IMR-90 (cell line): ENCODE measurements around the gene ARHGAP15. TPM values are rescaled to one million over a fixed set of nuclear protein-coding genes. Genes with fewer than 3 reads are reported as not detected.

Source experiments
- ATAC-seq: fragments of 200-7000 bp; cut with Tn5 transposase; 2 replicates; pipeline ENCODE4 v1.9.1; 2020; ENCODE audit warnings: low read depth, mild to moderate bottlenecking, moderate library complexity
- BruUV-seq: library from RNA; stranded (reverse); fragments of 400-500 nt; replicated peaks from 2 replicates; lab custom pipeline; 2021; lab: Mats Ljungman, UMichigan
- CTCF ChIA-PET: fragments of 300-600 bp; formaldehyde crosslinking; extraction: SDS; loops from one replicate; lab custom pipeline; 2021; ENCODE audit warnings: antibody characterized with exemption; lab: Yijun Ruan, JAX
- POLR2A ChIA-PET: fragments of 300-600 bp; sonication (Branson Sonifier 250); formaldehyde crosslinking; loops from one replicate; lab custom pipeline; 2022; ENCODE audit warnings: antibody characterized with exemption; ENCODE audit not compliant: unreplicated experiment; lab: Charles Lee
- DNase-seq: peaks from one replicate; pipeline ENCODE4 v3.0.0; 2013
- H2AFZ ChIP-seq: replicated peaks from 2 replicates; pipeline ENCODE3; 2013; ENCODE audit warnings: low read length, mild to moderate bottlenecking; ENCODE audit not compliant: poor library complexity
- H2AK5ac ChIP-seq: 2 replicates; pipeline ENCODE4 v1.6.1; 2013; ENCODE audit warnings: low read depth, low read length, inconsistent platforms
- H2AK9ac ChIP-seq: replicated peaks from 2 replicates; pipeline ENCODE3; 2013; ENCODE audit warnings: mild to moderate bottlenecking, low read depth, low read length, moderate library complexity; ENCODE audit not compliant: poor library complexity
- H2BK120ac ChIP-seq: 2 replicates; pipeline ENCODE4 v1.6.1; 2013; ENCODE audit warnings: low read depth, low read length, inconsistent platforms
- H2BK15ac ChIP-seq: 3 replicates; pipeline ENCODE4 v1.6.1; 2013; ENCODE audit warnings: low read depth, low read length, inconsistent platforms
- H2BK20ac ChIP-seq: 2 replicates; pipeline ENCODE4 v1.6.1; 2013; ENCODE audit warnings: low read depth, mild to moderate bottlenecking, inconsistent platforms, low read length, moderate library complexity
- H2BK5ac ChIP-seq: 2 replicates; pipeline ENCODE4 v1.6.1; 2013; ENCODE audit warnings: mild to moderate bottlenecking, low read depth, low read length, inconsistent platforms; ENCODE audit not compliant: poor library complexity, severe bottlenecking
- H3K14ac ChIP-seq: replicated peaks from 2 replicates; pipeline ENCODE4 v1.6.1; 2013; ENCODE audit warnings: low read depth, low read length, inconsistent platforms
- H3K18ac ChIP-seq: 2 replicates; pipeline ENCODE4 v1.6.1; 2013; ENCODE audit warnings: low read depth, low read length, control low read depth
- H3K23ac ChIP-seq: 2 replicates; pipeline ENCODE4 v1.6.1; 2013; ENCODE audit warnings: low read depth, low read length, inconsistent platforms
- H3K27ac ChIP-seq: 2 replicates; pipeline ENCODE4 v1.5.1; 2013; ENCODE audit warnings: mild to moderate bottlenecking, control low read depth, low read length; ENCODE audit not compliant: insufficient read depth
- H3K27me3 ChIP-seq: 2 replicates; pipeline ENCODE4 v1.6.1; 2013; ENCODE audit warnings: low read length; ENCODE audit not compliant: control insufficient read depth, insufficient read depth
- H3K36me3 ChIP-seq: 2 replicates; pipeline ENCODE4 v1.6.1; 2013; ENCODE audit warnings: low read length, mixed read lengths; ENCODE audit not compliant: control insufficient read depth, insufficient read depth
- H3K4ac ChIP-seq: 2 replicates; pipeline ENCODE4 v1.6.1; 2013; ENCODE audit warnings: low read depth, low read length, inconsistent platforms
- H3K4me1 ChIP-seq: 2 replicates; pipeline ENCODE4 v1.6.1; 2013; ENCODE audit warnings: low read length, mixed read lengths; ENCODE audit not compliant: control insufficient read depth, insufficient read depth
- H3K4me2 ChIP-seq: 2 replicates; pipeline ENCODE4 v1.6.1; 2013; ENCODE audit warnings: low read depth, mild to moderate bottlenecking, control low read depth, low read length, moderate library complexity
- H3K4me3 ChIP-seq: 2 replicates; pipeline ENCODE4 v1.5.1; 2013; ENCODE audit warnings: low read depth, mild to moderate bottlenecking, control low read depth, low read length, moderate library complexity; ENCODE audit not compliant: insufficient read depth
- H3K56ac ChIP-seq: 2 replicates; pipeline ENCODE4 v1.6.1; 2013; ENCODE audit warnings: low read length, inconsistent platforms; ENCODE audit not compliant: insufficient read depth; ENCODE audit errors: extremely low read depth
- H3K79me1 ChIP-seq, 2 experiments: 2 replicates each; pipeline ENCODE4 v1.6.1; 2013; ENCODE audit warnings: low read length in 2 of 2, inconsistent platforms in 1 of 2, low read depth in 1 of 2
- H3K9ac ChIP-seq: 2 replicates; pipeline ENCODE4 v1.6.1; 2013; ENCODE audit warnings: low read depth, low read length, control low read depth
- H3K9me1 ChIP-seq: 2 replicates; pipeline ENCODE4 v1.6.1; 2013; ENCODE audit warnings: low read length, inconsistent platforms; ENCODE audit not compliant: insufficient read depth
- H3K9me3 ChIP-seq: 2 replicates; pipeline ENCODE4 v1.6.1; 2013; ENCODE audit warnings: low read length; ENCODE audit not compliant: control insufficient read depth, insufficient read depth
- H4K20me1 ChIP-seq: 2 replicates; pipeline ENCODE4 v1.6.1; 2013; ENCODE audit warnings: low read length, inconsistent platforms; ENCODE audit not compliant: insufficient read depth
- H4K5ac ChIP-seq: 2 replicates; pipeline ENCODE4 v1.6.1; 2013; ENCODE audit warnings: mild to moderate bottlenecking, low read depth, low read length, control low read depth
- H4K8ac ChIP-seq, 2 experiments: 2 replicates each; pipeline ENCODE4 v1.6.1; 2013; ENCODE audit warnings: low read depth in 2 of 2, low read length in 2 of 2, control low read depth in 1 of 2, inconsistent platforms in 1 of 2
- H4K91ac ChIP-seq: 2 replicates; pipeline ENCODE4 v1.6.1; 2013; ENCODE audit warnings: low read depth, low read length, inconsistent platforms; ENCODE audit not compliant: insufficient read depth
- BHLHE40 ChIP-seq: fragments of 150-350 bp; IDR thresholded peaks from 2 replicates; pipeline ENCODE4 v1.6.1; 2016; ENCODE audit warnings: mild to moderate bottlenecking, low read depth, low read length
- CEBPB ChIP-seq: IDR thresholded peaks from 2 replicates; pipeline ENCODE4 v1.6.1; 2012; ENCODE audit warnings: low read depth, low read length, improper control_type of control experiment
- CHD1 ChIP-seq: IDR thresholded peaks from 2 replicates; pipeline ENCODE4 v1.6.1; 2012; ENCODE audit warnings: low read depth, low read length, improper control_type of control experiment
- FOS ChIP-seq: fragments of 150-350 bp; IDR thresholded peaks from 2 replicates; pipeline ENCODE4 v1.6.1; 2016; ENCODE audit warnings: low read depth, low read length
- MAFK ChIP-seq: IDR thresholded peaks from 2 replicates; pipeline ENCODE4 v1.6.1; 2012; ENCODE audit warnings: low read depth, low read length, improper control_type of control experiment
- MAZ ChIP-seq: IDR thresholded peaks from 2 replicates; pipeline ENCODE4 v1.6.1; 2012; ENCODE audit warnings: low read depth, mild to moderate bottlenecking, low read length, improper control_type of control experiment, moderate library complexity, borderline replicate concordance
- MXI1 ChIP-seq: IDR thresholded peaks from 2 replicates; pipeline ENCODE4 v1.6.1; 2012; ENCODE audit warnings: low read depth, mild to moderate bottlenecking, low read length, moderate library complexity, borderline replicate concordance
- NFE2L2 ChIP-seq: fragments of 150-350 bp; IDR thresholded peaks from 2 replicates; pipeline ENCODE4 v1.6.1; 2016; ENCODE audit warnings: low read depth, mild to moderate bottlenecking, low read length
- POLR2A ChIP-seq: IDR thresholded peaks from 2 replicates; pipeline ENCODE4 v1.6.1; 2012; ENCODE audit warnings: mild to moderate bottlenecking, low read depth, low read length
- RAD21 ChIP-seq: IDR thresholded peaks from 2 replicates; pipeline ENCODE4 v1.6.1; 2012; ENCODE audit warnings: low read length, improper control_type of control experiment
- RCOR1 ChIP-seq: IDR thresholded peaks from 2 replicates; pipeline ENCODE4 v1.6.1; 2012; ENCODE audit warnings: mild to moderate bottlenecking, low read length, improper control_type of control experiment; ENCODE audit not compliant: insufficient replicate concordance
- RFX5 ChIP-seq: IDR thresholded peaks from 2 replicates; pipeline ENCODE4 v1.8.0; 2012; ENCODE audit warnings: low read depth, mild to moderate bottlenecking, low read length, moderate library complexity
- SMC3 ChIP-seq: fragments of 150-350 bp; IDR thresholded peaks from 2 replicates; pipeline ENCODE4 v1.6.1; 2016; ENCODE audit warnings: low read depth, mild to moderate bottlenecking, antibody characterized with exemption, low read length, moderate library complexity
- WGBS, 2 experiments: methylation state at CpG; one replicate each; pipeline versions ENCODE4 v1.1.5 to v1.1.7; 2013; ENCODE audit warnings: missing lambda C conversion rate in 2 of 2; ENCODE audit not compliant: insufficient read length in 1 of 2; ENCODE audit errors: extremely low coverage in 2 of 2; 5-methylcytosine and 5-hydroxymethylcytosine counted together
- dilution Hi-C: fragments of 300-500 bp; cut with HindIII; formaldehyde crosslinking; loops from one replicate; pipeline ENCODE4 v1.14.3; 2018; ENCODE audit warnings: low sequenced_read_pairs; ENCODE audit not compliant: unreplicated experiment
- in situ Hi-C: fragments of 300-500 bp; cut with MboI; formaldehyde crosslinking; loops from 3 replicates; pipeline ENCODE4 v1.14.3; 2019; ENCODE audit warnings: low sequenced_read_pairs, inconsistent platforms, mixed read lengths
- intact Hi-C: fragments of 100-400 bp; cut with micrococcal nuclease; formaldehyde crosslinking; loops from 2 replicates; pipeline ENCODE4 v1.10.0; 2022
- polyA plus RNA-seq, 3 experiments: library from polyadenylated mRNA; depleted of rRNA; stranded (reverse); fragments of >200 nt; gene quantifications; 2 replicates each; pipeline ENCODE4 v1.2.3, GENCODE V29; 2012; ENCODE audit warnings: low replicate concordance in 1 of 3
- total RNA-seq: library from RNA; depleted of rRNA; stranded (reverse); fragments of >200 nt; gene quantifications from 2 replicates; pipeline ENCODE4 v1.2.3, GENCODE V29; 2012
- TF ChIP-seq, protein P1 (sequence below): fragments of 150-350 bp; IDR thresholded peaks from 2 replicates; pipeline ENCODE4 v1.6.1; 2017; ENCODE audit warnings: mild to moderate bottlenecking, antibody characterized with exemption, low read length, low read depth
- TF ChIP-seq, protein P2 (sequence below): conservative IDR thresholded peaks from 2 replicates; pipeline ENCODE4 v1.5.1; 2012; ENCODE audit warnings: mild to moderate bottlenecking, low read depth, low read length, improper control_type of control experiment
- TF ChIP-seq, protein P3 (sequence below): fragments of 150-350 bp; IDR thresholded peaks from 2 replicates; pipeline ENCODE4 v1.6.1; 2016; ENCODE audit warnings: low read depth, mild to moderate bottlenecking, low read length, moderate library complexity, borderline replicate concordance

ARHGAP15 gene
- total and polyA plus RNA-seq, 2 of the 4 experiments (the other 2 are of a cell fraction): not detected

DNA sequence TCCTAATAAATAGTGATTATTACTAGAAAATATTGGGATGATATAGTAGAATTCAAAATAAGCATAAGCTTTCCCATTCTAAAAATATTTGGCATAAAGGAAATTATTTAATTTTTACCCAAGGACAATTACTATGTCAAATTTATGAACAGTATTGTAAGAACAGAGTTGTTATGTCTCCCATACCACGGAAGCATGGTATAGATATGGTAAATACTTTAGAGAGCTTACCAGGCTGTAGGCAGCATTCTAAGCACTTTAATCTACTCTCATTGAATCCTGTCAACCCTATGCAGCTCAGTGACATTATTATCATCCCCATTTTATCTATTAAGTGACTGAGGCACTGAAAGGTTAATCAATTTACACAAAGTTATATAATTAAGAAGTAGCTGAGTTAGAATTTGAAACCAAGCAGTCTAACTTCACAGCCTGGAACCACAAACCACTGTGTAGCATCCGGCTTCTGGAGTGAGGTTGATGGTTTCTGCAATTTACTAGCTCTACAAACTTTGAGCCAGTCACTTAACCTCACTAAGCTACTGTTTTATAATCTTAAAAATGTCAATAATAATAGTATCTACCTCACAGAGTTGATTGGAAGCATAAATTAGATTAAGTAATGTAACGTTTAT lies 323.7 kb downstream of the ARHGAP15 start:
- no peaks in the 10 kb centered on the region for H3K79me1 ChIP-seq
- no peaks in the 10 kb centered on the region for H3K4me1 ChIP-seq
- in situ Hi-C loops (no loop called here), dilution Hi-C loops (no loop called here), intact Hi-C loops (no loop called here)
- no peak overlapping the region for H2AFZ ChIP-seq
- no peak overlapping the region for H2AK5ac ChIP-seq
- H3K9ac ChIP-seq: no peak overlapping the region
- no peak overlapping the region for H3K4me2 ChIP-seq
- H2BK5ac ChIP-seq: no peak overlapping the region
- no peak overlapping the region for H4K5ac ChIP-seq
- BruUV-seq: no TSS peak
- ChIA-PET POLR2A (no interaction called here), CTCF (no interaction called here)
- no peak overlapping the region for H2BK15ac ChIP-seq
- no peak overlapping the region for H3K4ac ChIP-seq
- no peaks in the 10 kb centered on the region for H3K27me3 ChIP-seq
- DNase-seq (no peak), ATAC-seq (no peak)
- H2AK9ac ChIP-seq: no peak overlapping the region
- H2BK120ac ChIP-seq: no peak overlapping the region
- no peak overlapping the region for H3K18ac ChIP-seq
- H4K91ac ChIP-seq: no peak overlapping the region
- no CpG with 5 or more reads among the region's 3 CpGs for WGBS, 2 experiments
- H2BK20ac ChIP-seq: no peak overlapping the region
- no peaks in the 10 kb centered on the region for H3K36me3 ChIP-seq
- no peak overlapping the region for H3K23ac ChIP-seq
- no peak overlapping the region for H3K56ac ChIP-seq
- no peak for TF ChIP-seq CHD1
- TF ChIP-seq FOS: no peak
- no peak for TF ChIP-seq SMC3
- TF ChIP-seq RCOR1: no peak
- TF ChIP-seq POLR2A: no peak
- no peak for TF ChIP-seq MAZ
- TF ChIP-seq NFE2L2: no peak
- no peak for TF ChIP-seq MAFK
- TF ChIP-seq MXI1: no peak
- TF ChIP-seq, protein P1, sequence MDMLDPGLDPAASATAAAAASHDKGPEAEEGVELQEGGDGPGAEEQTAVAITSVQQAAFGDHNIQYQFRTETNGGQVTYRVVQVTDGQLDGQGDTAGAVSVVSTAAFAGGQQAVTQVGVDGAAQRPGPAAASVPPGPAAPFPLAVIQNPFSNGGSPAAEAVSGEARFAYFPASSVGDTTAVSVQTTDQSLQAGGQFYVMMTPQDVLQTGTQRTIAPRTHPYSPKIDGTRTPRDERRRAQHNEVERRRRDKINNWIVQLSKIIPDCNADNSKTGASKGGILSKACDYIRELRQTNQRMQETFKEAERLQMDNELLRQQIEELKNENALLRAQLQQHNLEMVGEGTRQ: no peak
- TF ChIP-seq, protein P2, sequence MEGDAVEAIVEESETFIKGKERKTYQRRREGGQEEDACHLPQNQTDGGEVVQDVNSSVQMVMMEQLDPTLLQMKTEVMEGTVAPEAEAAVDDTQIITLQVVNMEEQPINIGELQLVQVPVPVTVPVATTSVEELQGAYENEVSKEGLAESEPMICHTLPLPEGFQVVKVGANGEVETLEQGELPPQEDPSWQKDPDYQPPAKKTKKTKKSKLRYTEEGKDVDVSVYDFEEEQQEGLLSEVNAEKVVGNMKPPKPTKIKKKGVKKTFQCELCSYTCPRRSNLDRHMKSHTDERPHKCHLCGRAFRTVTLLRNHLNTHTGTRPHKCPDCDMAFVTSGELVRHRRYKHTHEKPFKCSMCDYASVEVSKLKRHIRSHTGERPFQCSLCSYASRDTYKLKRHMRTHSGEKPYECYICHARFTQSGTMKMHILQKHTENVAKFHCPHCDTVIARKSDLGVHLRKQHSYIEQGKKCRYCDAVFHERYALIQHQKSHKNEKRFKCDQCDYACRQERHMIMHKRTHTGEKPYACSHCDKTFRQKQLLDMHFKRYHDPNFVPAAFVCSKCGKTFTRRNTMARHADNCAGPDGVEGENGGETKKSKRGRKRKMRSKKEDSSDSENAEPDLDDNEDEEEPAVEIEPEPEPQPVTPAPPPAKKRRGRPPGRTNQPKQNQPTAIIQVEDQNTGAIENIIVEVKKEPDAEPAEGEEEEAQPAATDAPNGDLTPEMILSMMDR: no peak
- no peak for TF ChIP-seq RFX5
- no peak for TF ChIP-seq BHLHE40
- TF ChIP-seq RAD21: no peak
- TF ChIP-seq, protein P3, sequence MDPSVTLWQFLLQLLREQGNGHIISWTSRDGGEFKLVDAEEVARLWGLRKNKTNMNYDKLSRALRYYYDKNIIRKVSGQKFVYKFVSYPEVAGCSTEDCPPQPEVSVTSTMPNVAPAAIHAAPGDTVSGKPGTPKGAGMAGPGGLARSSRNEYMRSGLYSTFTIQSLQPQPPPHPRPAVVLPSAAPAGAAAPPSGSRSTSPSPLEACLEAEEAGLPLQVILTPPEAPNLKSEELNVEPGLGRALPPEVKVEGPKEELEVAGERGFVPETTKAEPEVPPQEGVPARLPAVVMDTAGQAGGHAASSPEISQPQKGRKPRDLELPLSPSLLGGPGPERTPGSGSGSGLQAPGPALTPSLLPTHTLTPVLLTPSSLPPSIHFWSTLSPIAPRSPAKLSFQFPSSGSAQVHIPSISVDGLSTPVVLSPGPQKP: no peak
- TF ChIP-seq CEBPB: no peak
- H3K4me3 ChIP-seq: no peak overlapping the region
- H3K14ac ChIP-seq: no peak overlapping the region
- H4K8ac ChIP-seq: no peak overlapping the region
- H4K20me1 ChIP-seq: no peaks in the 10 kb centered on the region
- H3K27ac ChIP-seq: no peak overlapping the region
- H3K9me3 ChIP-seq: peaks cover 2% of the 10 kb centered on the region; the same call in 1 of the 2 replicates
- H3K9me1 ChIP-seq: no peaks in the 10 kb centered on the region
